Smooth muscle cell (in vitro differentiated cells): ENCODE measurements around the gene RFK. TPM values are rescaled to one million over a fixed set of nuclear protein-coding genes. Genes with fewer than 3 reads are reported as not detected.

Experiments used
- DNase-seq: peaks from one replicate; lab custom pipeline; 2025; ENCODE audit not compliant: unreplicated experiment; lab: John Stamatoyannopoulos, UW
- H2AFZ ChIP-seq: fragments of 200-600 bp; sonication (generic); 2 replicates; pipeline ENCODE4 v1.6.0; 2016; ENCODE audit warnings: antibody characterized with exemption, low read depth, mild to moderate bottlenecking
- H3F3A ChIP-seq: fragments of 200-600 bp; sonication (generic); 2 replicates; pipeline ENCODE4 v1.6.0; 2017; ENCODE audit warnings: antibody characterized with exemption, low read depth
- H3K27ac ChIP-seq: fragments of 200-600 bp; sonication (generic); 2 replicates; pipeline ENCODE4 v1.5.1; 2016; ENCODE audit warnings: low read depth, mild to moderate bottlenecking
- H3K27me3 ChIP-seq: fragments of 200-600 bp; sonication (generic); 2 replicates; pipeline ENCODE4 v1.6.1; 2016; ENCODE audit warnings: low read depth, mild to moderate bottlenecking
- H3K36me3 ChIP-seq: fragments of 200-600 bp; sonication (generic); 2 replicates; pipeline ENCODE4 v1.5.1; 2016; ENCODE audit warnings: low read depth
- H3K4me1 ChIP-seq: fragments of 200-600 bp; sonication (generic); 2 replicates; pipeline ENCODE4 v1.5.1; 2016; ENCODE audit warnings: low read depth
- H3K4me2 ChIP-seq: fragments of 200-600 bp; sonication (generic); 2 replicates; pipeline ENCODE4 v1.6.0; 2016; ENCODE audit warnings: mild to moderate bottlenecking
- H3K4me3 ChIP-seq: fragments of 200-600 bp; sonication (generic); 2 replicates; pipeline ENCODE4 v1.5.1; 2016; ENCODE audit warnings: mild to moderate bottlenecking
- H3K79me2 ChIP-seq: fragments of 200-600 bp; sonication (generic); 2 replicates; pipeline ENCODE4 v1.6.0; 2016; ENCODE audit warnings: low read depth, mild to moderate bottlenecking
- H3K9ac ChIP-seq: fragments of 200-600 bp; sonication (generic); 2 replicates; pipeline ENCODE4 v1.6.0; 2016; ENCODE audit warnings: low read depth
- H3K9me3 ChIP-seq: fragments of 200-600 bp; sonication (generic); replicated peaks from 2 replicates; pipeline ENCODE4 v1.5.1; 2016; ENCODE audit warnings: low read depth
- H4K20me1 ChIP-seq: fragments of 200-600 bp; sonication (generic); 2 replicates; pipeline ENCODE4 v1.6.0; 2016; ENCODE audit warnings: low read depth
- WGBS: methylation state at CpG from one replicate; pipeline ENCODE4 v1.1.7; 2016; ENCODE audit warnings: low lambda C conversion rate; 5-methylcytosine and 5-hydroxymethylcytosine counted together
- polyA plus RNA-seq: library from polyadenylated mRNA; unstranded; fragments of >200 nt; fragmentation: Nextera tagmentation; extraction: Ambion mirVana; gene quantifications from 2 replicates; pipeline ENCODE4 v1.2.1, GENCODE V29; 2016
- total RNA-seq: library from RNA; depleted of rRNA; stranded (reverse); fragments of >200 nt; gene quantifications from 2 replicates; pipeline ENCODE4 v1.2.3, GENCODE V29; 2014
- TF ChIP-seq, protein P1 (sequence below): fragments of 200-600 bp; sonication (generic); IDR thresholded peaks from 2 replicates; pipeline ENCODE4 v1.5.1; 2017; ENCODE audit warnings: borderline replicate concordance, mild to moderate bottlenecking, antibody characterized with exemption; ENCODE audit not compliant: insufficient read depth, poor library complexity, severe bottlenecking

RFK gene
- total and polyA plus RNA-seq, 2 experiments from 2014 or later, result 14.2 to 25.2 TPM

DNA sequence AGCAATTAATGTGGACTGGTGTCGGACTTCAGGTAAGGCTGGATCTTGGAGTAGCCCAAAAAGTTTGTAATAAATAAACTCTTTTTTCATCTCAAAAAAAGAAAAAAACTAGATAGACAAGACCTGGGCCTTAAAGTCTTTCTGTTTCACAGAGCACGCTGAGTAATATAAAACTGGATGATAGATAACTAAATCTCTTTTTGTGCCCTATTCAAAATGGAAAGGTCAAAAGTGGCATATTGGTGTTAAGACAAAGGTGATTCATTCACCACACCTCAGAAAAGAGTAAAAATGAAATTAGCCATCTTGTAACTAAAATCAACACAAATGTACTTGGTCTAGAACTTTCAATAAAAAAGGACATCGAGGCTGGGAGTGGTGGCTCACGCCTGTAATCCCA, 30.3 kb upstream of the RFK start:
- Histone ChIP-seq H3K4me1 (no peaks in the 10 kb centered on the region), H3K79me2 (no peaks in the 10 kb centered on the region), H3K9me3 (no peaks in the 10 kb centered on the region), H3K36me3 (no peaks in the 10 kb centered on the region), H3K27ac (no peak overlapping the region), H3K9ac (no peak overlapping the region), H3F3A (no peaks in the 10 kb centered on the region), H2AFZ (no peak overlapping the region), H3K27me3 (no peaks in the 10 kb centered on the region), H3K4me2 (no peak overlapping the region), H3K4me3 (no peak overlapping the region), H4K20me1 (no peaks in the 10 kb centered on the region)
- DNase-seq, result no peak
- WGBS, result 95% methylated on average over 4 of the region's 4 CpGs
- TF ChIP-seq, protein P1, sequence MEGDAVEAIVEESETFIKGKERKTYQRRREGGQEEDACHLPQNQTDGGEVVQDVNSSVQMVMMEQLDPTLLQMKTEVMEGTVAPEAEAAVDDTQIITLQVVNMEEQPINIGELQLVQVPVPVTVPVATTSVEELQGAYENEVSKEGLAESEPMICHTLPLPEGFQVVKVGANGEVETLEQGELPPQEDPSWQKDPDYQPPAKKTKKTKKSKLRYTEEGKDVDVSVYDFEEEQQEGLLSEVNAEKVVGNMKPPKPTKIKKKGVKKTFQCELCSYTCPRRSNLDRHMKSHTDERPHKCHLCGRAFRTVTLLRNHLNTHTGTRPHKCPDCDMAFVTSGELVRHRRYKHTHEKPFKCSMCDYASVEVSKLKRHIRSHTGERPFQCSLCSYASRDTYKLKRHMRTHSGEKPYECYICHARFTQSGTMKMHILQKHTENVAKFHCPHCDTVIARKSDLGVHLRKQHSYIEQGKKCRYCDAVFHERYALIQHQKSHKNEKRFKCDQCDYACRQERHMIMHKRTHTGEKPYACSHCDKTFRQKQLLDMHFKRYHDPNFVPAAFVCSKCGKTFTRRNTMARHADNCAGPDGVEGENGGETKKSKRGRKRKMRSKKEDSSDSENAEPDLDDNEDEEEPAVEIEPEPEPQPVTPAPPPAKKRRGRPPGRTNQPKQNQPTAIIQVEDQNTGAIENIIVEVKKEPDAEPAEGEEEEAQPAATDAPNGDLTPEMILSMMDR, result no peak

DNA sequence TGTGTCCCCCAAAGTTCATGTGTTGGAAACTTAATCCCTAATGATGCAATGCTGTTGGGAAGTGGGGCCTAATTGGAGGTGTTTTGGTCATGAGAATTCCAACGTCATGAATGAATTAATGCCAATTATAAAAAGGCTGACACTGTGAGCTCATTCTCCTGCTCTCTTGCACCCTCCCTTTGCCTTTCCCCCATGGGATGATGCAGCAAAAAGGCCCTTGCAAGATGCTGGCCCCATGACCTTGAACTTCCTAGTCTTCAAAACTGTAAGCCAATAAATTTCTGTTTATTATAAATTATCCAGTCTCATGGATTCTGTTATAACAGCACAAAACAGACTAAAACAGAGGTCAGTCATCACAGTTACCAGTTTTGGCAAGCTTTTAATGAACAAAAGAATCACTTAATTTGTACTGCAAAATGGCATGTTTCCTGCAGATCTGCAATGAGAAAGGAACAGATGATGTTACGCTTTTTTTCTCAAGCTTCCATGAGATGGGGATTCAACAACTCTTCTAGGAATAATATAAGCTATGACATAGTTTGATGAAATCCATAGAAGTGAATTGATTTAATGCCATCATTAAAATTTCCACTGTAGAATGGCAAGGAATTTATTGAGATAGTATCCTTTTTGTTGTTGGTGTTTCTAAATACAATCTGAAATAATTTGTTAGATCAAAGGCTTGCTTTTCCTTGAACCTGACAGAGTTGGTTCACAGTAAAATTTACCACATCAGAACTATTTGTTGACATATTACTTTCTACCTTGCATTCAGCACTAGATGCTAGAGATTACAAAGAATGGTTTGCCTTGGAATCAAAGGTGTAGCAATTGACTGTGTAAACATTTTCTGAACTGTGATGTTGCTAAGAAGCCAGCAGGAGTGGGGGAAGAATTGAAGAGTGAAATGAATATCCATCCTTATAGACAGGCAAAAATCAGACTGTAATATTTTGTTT, 29.3 kb upstream of the RFK start:
- DNase-seq, result no peak
- WGBS, result 49% methylated on average over 2 of the region's 2 CpGs

DNA sequence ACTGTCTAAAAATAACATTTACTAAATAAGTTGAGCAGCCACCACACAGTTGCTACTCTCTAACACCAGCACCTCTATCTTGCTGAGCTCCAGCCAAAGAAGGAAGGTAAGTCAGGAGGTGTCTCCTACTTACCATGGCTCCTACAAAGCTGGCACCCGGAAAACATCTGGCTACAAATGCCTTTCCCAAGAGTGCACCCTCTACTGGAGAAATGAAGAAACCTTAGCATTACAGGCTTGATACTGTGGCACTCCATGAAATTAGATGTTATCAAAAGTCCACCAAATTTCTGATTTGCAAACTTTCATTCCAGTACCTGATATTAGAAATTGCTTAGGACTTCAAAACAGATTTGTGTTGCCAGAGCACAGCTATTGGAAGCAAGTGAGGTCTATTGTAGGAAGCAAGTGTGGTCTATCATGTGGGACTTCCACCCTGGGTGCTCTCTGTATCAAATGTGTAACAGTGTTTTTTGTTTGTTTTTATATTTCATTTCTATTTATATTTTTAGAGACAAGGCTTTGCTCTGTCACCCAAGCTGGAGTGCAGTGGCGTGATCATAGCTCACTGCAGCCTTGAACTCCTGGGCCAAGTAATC, 25.7 kb upstream of the RFK start:
- Histone ChIP-seq H3K79me2 (no peaks in the 10 kb centered on the region), H3K4me2 (no peak overlapping the region), H3F3A (no peaks in the 10 kb centered on the region), H2AFZ (no peak overlapping the region), H3K27me3 (no peaks in the 10 kb centered on the region), H4K20me1 (no peaks in the 10 kb centered on the region), H3K27ac (no peak overlapping the region), H3K4me1 (no peaks in the 10 kb centered on the region), H3K36me3 (no peaks in the 10 kb centered on the region), H3K9ac (no peak overlapping the region), H3K4me3 (no peak overlapping the region), H3K9me3 (no peaks in the 10 kb centered on the region)
- 86% methylated on average over 2 of the region's 2 CpGs for whole genome bisulfite sequencing
- TF ChIP-seq, protein P1, result peak; percentile 45
- no peak for DNase-seq

More for the DNA sequence above, 29.3 kb upstream of the RFK start:
- Histone ChIP-seq H4K20me1 (no peaks in the 10 kb centered on the region), H3K36me3 (no peaks in the 10 kb centered on the region), H2AFZ (no peak overlapping the region), H3K4me1 (no peaks in the 10 kb centered on the region), H3K4me3 (no peak overlapping the region), H3F3A (no peaks in the 10 kb centered on the region), H3K79me2 (no peaks in the 10 kb centered on the region), H3K9ac (no peak overlapping the region), H3K27ac (no peak overlapping the region), H3K9me3 (no peaks in the 10 kb centered on the region), H3K27me3 (no peaks in the 10 kb centered on the region), H3K4me2 (no peak overlapping the region)
- TF ChIP-seq, protein P1, result no peak
